Ovary (tissue), 9 donors: ENCODE measurements around the gene YIF1A. TPM values are rescaled to one million over a fixed set of nuclear protein-coding genes. Genes with fewer than 3 reads are reported as not detected.
"Not testable (repeated sequence)": the region's sequence is repeated elsewhere in the genome, so short reads cannot be mapped to it uniquely, and the experiment has no call there.

ENCODE experiments used
- DNase-seq, 5 donors: peaks; one replicate each; pipeline ENCODE4 v3.0.0-alpha.2; 2019 to 2020
- H3K27ac ChIP-seq, 2 donors: fragments of 200-600 bp; one replicate each; pipeline versions ENCODE4 v1.5.1 to v1.8.0; 2019 to 2022
- H3K27me3 ChIP-seq: fragments of 200-600 bp; one replicate; pipeline ENCODE4 v1.8.0; 2022
- H3K36me3 ChIP-seq: fragments of 200-600 bp; sonication (generic); one replicate; pipeline ENCODE4 v1.5.1; 2019
- H3K4me1 ChIP-seq: one replicate; pipeline ENCODE4 v1.8.1; 2013; ENCODE audit warnings: mild to moderate bottlenecking, moderate library complexity; ENCODE audit not compliant: insufficient read depth
- H3K4me3 ChIP-seq: fragments of 200-600 bp; sonication (generic); one replicate; pipeline ENCODE4 v1.5.1; 2017
- H3K9me3 ChIP-seq, 2 donors: fragments of 200-600 bp in 1 of 2; sonication (generic) in 1 of 2; one replicate each; pipeline versions ENCODE4 v1.5.1 to v1.8.1; 2013 to 2019; ENCODE audit warnings: mild to moderate bottlenecking in 1 of 2, moderate library complexity in 1 of 2
- CTCF ChIP-seq, 3 donors: fragments of 450-650 bp in 2 of 3; fragments of 200-600 bp in 1 of 3; IDR thresholded peaks; one replicate each; pipeline versions ENCODE4 v1.5.1 to v1.8.0; 2016 to 2022; ENCODE audit warnings: antibody characterized with exemption in 3 of 3, mild to moderate bottlenecking in 1 of 3
- EP300 ChIP-seq: sonication (generic); formaldehyde crosslinking; IDR thresholded peaks from one replicate; pipeline ENCODE4 v1.6.1; 2017; ENCODE audit warnings: antibody characterized with exemption
- POLR2A ChIP-seq: fragments of 450-650 bp; IDR thresholded peaks from one replicate; pipeline ENCODE4 v1.6.1; 2017; ENCODE audit warnings: antibody characterized with exemption, mild to moderate bottlenecking, moderate library complexity
- WGBS, 3 donors: extraction: QIAGEN DNeasy Blood & Tissue Kit in 1 of 3; methylation state at CpG; one replicate each; pipeline versions ENCODE4 v1.1.5 to v1.1.7; 2013 to 2017; 5-methylcytosine and 5-hydroxymethylcytosine counted together
- intact Hi-C, 4 donors: fragments of 100-400 bp; cut with DNase I; formaldehyde crosslinking; loops; one replicate each; pipeline versions ENCODE4 v1.11.0 to v1.15.1; 2022 to 2023
- polyA plus RNA-seq, 2 donors: library from polyadenylated mRNA; stranded (reverse); fragments of 200-250 nt in 1 of 2; fragments of 350-450 nt in 1 of 2; fragmentation: Illumina TruSeq in 1 of 2; extraction: RNeasy Lipid Tissue Mini Kit (QIAGEN cat#74804) in 1 of 2; gene quantifications; one replicate each; pipeline ENCODE4 v1.2.3, GENCODE V29; 2013 to 2014
- total RNA-seq, 7 donors: library from RNA; depleted of rRNA in 2 of 7; stranded (reverse); fragments of >200 nt in 2 of 7; fragmentation: NEBNext Ultra II Directional in 3 of 7; extraction: Animal tissue kit (Norgen Biotek cat#: 25700) in 3 of 7; gene quantifications; one replicate each; pipeline versions ENCODE4 v1.1.0 to v1.2.4, GENCODE V29; 2016 to 2023
- donor health status: DM: no; HTN: no; CAD: no; lungs with moderate emphysema.
- donor health status: DM: no; HTN: no; CAD: no.
- donor health status: Bipolar disorder and iron deficiency.
- donor health status: DM: yes; HTN: yes; CAD: no.
- donor health status: DM: no; HTN: no; CAD: no.
- donor health status: DM: yes; HTN: yes; CAD: no.

Gene YIF1A
- total and polyA plus RNA-seq, 9 donors = 39.3 to 91.0 (median 64.2) TPM

- WGBS, 3 donors = 2 to 6% (median 2%) methylated on average over 23 to 45 of the region's 45 CpGs
- H3K36me3 ChIP-seq = no peaks in the 10 kb centered on the region
- no peaks in the 10 kb centered on the region for H3K27me3 ChIP-seq
- peaks cover 5% of the 10 kb centered on the region for H3K4me1 ChIP-seq
- peak overlapping the region; percentile 34 for H3K4me3 ChIP-seq
- TF ChIP-seq CTCF (IDR thresholded peaks at IDR 0.05) (no peak), EP300 (no peak), POLR2A (no peak)
- H3K27ac ChIP-seq = no peak overlapping the region
- intact Hi-C loops = no loop called here
- no peaks in the 10 kb centered on the region for H3K9me3 ChIP-seq
- DNase-seq = peak in 2 of 5 donors; percentile 42 to 49
Observed at GRCh38 chr11:66278363-66279091, 10.4 kb downstream of the YIF1A start.

- H3K27ac ChIP-seq = peak within 1 kb of the TSS; percentile 28 to 59
- peaks cover 3% of the 10 kb centered on the region for H3K4me1 ChIP-seq
- no peaks in the 10 kb centered on the region for H3K27me3 ChIP-seq
- peak in 3 of 5 donors; percentile 55 to 72 (median 58) for DNase-seq
- WGBS, 3 donors = 9 to 19% (median 18%) methylated on average over 31 to 84 of the region's 84 CpGs
- intact Hi-C loops = no loop called here
- no peaks in the 10 kb centered on the region for H3K36me3 ChIP-seq
- H3K9me3 ChIP-seq = no peaks in the 10 kb centered on the region
- H3K4me3 ChIP-seq = peak within 1 kb of the TSS; percentile 34
- TF ChIP-seq EP300 (no peak), CTCF (IDR thresholded peaks at IDR 0.05) (no peak), POLR2A (no peak)
Observed at GRCh38 chr11:66277471-66278362, 11.2 kb downstream of the YIF1A start, which contains the start of gene CNIH2. TSS of gene CNIH2 (plus strand) at chr11:66278175. CDS start at chr11:66278457, 282 bp downstream.

- H3K4me1 ChIP-seq, intact Hi-C loops, H3K27me3 ChIP-seq, H3K27ac ChIP-seq, H3K4me3 ChIP-seq, H3K9me3 ChIP-seq, H3K36me3 ChIP-seq: not testable (repeated sequence)
- peak in 1 of 5 donors; percentile 29 for DNase-seq
- 66 to 76% (median 73%) methylated on average over 4 of the region's 4 CpGs for WGBS, 3 donors
Observed at GRCh38 chr11:66277064-66277463, 11.9 kb downstream of the YIF1A start.

- intact Hi-C loops, H3K9me3 ChIP-seq, H3K27me3 ChIP-seq, H3K4me3 ChIP-seq, DNase-seq, H3K27ac ChIP-seq, H3K36me3 ChIP-seq, H3K4me1 ChIP-seq: not testable (repeated sequence)
- whole genome bisulfite sequencing, 3 donors = 62 to 69% (median 69%) methylated on average over 13 of the region's 13 CpGs
Observed at GRCh38 chr11:66276619-66277018, 12.3 kb downstream of the YIF1A start.

- intact Hi-C loops = no loop called here
- H3K4me1 ChIP-seq = no peaks in the 10 kb centered on the region
- no peak for DNase-seq
- WGBS, 3 donors = 73 to 76% (median 74%) methylated on average over 14 of the region's 14 CpGs
- H3K4me3 ChIP-seq = no peak overlapping the region
- no peak overlapping the region for H3K27ac ChIP-seq
- H3K27me3 ChIP-seq = no peaks in the 10 kb centered on the region
- TF ChIP-seq EP300 (no peak), CTCF (IDR thresholded peaks at IDR 0.05) (no peak), POLR2A (no peak)
- no peaks in the 10 kb centered on the region for H3K36me3 ChIP-seq
- no peaks in the 10 kb centered on the region for H3K9me3 ChIP-seq
Observed at GRCh38 chr11:66275984-66276612, 12.8 kb downstream of the YIF1A start.
